Stimulated activated CD8-positive, alpha-beta memory T cell treated with anti-CD3 and anti-CD28 coated beads, Interleukin-15, amount 100 ng/mL, for 1 hour (primary cell): ENCODE results near the gene EXOC4.
"Not testable (repeated sequence)": the region's sequence is repeated elsewhere in the genome, so short reads cannot be mapped to it uniquely, and the experiment has no call there.

Experiments used
- DNase-seq: peaks from one replicate; pipeline ENCODE4 v3.0.0-alpha.2; 2020; ENCODE audit warnings: low read depth

EXOC4 gene

DNA sequence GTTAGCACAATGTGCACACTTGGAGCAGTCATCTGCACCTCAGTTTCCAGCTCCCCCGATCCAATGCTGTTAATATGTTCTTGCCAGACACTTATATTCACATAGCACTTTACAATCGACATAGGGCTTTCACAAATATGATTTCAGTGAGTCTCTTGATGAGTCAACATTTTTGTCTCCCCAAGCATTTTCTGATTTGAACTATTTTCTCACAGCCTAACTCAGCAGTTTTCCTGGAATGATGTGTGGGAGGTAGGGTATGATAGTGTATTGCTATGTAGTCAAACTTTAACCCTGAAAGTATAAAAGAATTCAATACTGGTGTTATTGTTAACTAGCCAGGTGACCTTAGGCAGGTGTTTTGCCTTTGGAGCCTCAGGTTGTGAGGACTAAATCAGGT, 791.8 kb downstream of the EXOC4 start:
- DNase-seq = no peak

DNA sequence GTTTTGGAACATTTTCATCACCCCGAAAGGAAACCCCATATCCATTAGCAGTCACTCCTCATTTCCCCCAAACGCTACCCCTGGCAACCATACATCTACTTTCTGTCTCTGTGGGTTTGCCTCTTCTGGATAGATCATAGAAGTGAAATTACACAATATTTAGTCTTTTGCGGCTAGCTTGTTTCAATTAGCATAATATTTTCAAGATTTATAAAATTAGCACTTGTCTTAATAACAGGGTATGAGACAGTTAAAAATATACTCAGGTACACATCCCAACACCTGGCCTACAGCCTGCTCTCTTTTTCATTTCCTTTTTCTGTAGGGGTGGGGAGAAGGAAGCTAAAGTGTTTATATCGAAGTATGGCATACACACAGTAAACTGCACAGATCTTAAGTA, 792.8 kb downstream of the EXOC4 start:
- DNase-seq = no peak

DNA sequence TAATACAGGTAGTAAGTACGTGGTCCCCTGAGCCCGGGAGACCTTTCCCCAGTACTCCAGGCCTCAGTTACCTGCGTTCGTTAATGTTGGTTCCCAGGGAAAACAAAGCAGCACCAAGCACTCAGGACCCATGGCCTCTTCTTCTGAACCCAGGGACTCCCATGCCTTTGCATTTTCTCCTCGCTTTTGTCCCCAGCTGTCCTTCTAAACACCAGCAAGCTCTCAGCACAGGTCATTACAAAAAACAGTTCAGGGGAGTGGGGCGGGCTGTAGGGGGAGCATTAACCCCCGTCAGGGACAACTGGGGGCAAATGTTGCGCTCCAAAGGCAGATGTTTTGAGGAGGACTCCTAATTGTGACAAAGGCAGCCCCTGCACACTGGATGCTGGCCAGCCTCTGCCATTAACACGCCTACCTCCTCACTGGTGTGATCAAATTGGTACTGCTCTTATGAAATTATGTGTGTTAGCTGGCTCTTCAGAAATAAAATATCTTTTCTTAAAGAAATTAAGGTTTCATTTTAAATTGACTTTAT, 793.8 kb downstream of the EXOC4 start:
- DNase-seq = no peak

DNA sequence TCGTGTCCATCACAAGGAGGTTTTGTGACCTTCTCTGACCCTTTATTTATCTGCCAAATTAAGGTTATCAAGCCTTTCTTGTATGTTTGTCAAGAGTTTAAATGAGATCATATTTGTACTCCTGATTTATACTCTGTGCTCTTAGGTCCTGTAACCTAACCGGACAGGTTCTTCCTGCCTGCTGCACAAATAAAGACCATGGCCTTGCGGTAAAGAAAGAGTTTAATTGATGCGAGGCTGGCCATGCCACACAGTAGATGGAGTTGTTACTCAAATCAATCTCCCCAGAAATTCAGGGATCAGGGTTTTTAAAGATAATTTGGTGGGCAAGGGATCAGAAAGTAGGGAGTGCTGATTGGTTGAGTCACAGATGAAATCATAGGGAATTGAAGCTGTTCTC, 794.8 kb downstream of the EXOC4 start:
- DNase-seq = no peak

DNA sequence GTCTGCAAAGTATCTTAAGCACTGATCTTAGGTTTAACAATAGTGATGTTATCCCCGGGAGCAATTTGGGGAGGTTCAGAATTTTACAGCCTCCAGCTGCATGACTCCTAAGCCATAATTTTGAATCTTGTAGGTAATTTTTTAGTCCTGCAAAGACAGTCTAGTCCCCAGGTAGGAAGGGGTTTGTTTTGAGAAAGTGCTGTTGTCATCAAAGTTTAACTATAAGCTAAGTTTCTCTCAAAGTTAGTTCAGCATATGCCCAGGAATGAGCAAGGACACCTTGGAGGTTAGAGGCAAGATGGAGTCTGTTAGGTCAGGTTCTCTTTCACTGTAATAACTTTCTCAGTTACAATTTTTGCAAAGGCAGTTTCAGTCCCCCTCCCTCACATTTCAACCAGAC, 795.3 kb downstream of the EXOC4 start:
- DNase-seq = no peak

DNA sequence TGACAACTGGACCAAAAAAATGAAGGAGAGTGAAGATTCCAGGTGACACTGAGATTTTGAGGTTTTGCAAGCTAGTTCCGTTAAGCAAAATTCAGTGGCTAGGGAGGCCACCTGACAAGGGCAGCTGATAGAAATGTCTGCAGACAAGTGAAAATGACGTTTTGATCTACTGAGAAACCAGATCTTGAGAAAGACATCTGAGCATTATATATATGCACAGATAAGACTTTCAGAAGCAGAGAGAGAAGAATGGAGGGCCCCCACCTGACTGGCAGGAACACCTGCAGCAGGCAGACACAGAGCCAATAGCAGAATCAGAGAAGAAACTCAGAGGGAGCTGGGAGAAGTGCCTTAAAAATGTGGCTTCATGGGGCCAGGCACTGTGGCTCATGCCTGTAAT, 798.1 kb downstream of the EXOC4 start:
- no peak for DNase-seq

DNA sequence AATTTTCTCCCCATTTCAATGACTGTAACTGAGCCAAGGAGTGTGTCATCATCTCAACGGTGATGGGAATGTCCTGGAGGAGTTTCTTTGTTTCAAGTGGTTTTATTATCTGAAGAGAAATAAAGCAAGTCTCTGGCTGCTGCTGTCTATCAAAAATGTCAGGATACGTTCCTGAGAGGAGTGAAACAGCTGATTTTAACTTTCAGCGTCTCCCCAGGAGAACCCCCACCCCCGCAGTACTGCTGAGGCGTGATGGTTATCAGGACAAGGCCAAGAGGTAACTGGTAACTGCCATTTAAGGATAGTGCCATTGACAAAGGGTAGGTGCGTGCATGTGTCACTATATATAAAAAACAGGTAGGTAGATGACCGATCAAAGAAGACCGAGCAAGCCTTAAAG, 803.9 kb downstream of the EXOC4 start:
- DNase-seq = no peak

DNA sequence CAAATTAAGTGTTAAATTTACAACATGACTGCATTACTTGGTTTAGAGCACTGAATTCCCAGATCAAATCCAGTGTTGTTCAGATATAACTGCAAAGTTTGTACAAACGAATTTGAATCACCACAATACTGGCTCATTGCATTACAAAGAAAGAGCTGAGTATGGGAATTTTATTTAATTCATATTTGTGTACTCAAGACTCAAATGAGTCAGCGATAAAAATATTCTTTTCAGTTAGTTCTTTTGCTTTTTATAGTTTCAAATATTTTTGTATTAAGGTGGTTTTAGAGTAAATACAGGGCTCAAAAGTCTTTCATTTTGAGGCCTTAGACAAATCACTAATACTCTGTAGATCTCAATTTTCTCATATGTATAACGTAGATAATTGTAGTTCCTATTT, 805.6 kb downstream of the EXOC4 start:
- no peak for DNase-seq

DNA sequence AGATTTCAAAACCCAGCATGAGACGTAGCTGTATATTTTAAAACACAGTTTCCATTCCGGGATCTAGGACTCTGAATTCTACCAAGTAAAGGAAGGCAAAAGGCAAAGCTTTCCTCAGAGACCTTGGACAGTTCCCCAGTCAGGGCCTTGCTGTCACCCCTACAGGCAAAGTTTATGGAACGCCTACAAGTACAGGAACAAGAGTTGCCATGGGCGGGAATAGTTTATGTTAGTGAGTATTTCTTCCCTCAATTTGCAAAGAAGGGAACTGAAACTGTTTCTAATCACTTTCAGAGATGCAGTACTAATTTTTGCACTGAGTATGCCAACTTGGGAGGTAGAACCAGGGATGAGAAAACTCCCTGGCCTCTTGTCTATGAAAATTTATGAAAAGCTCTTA, 806.1 kb downstream of the EXOC4 start:
- no peak for DNase-seq

DNA sequence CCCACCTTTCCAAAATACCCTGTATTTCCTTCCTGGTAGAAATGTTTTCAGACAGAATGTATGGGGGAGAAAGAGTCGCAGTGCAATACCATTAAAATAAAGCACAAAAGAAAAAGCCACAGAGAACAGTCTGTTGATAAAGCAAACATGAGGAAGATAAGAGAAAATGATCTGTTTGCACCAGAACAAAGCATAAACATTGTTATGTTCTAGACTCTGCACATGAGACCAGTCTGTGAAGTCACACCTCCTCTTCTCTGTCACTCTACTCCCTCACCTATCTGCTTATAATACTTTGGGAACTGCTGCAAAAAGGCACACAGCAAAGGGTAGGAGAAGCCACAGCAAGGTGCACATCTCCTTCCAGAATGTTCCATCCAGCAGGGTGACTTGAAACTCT, 807.0 kb downstream of the EXOC4 start:
- DNase-seq = no peak

DNA sequence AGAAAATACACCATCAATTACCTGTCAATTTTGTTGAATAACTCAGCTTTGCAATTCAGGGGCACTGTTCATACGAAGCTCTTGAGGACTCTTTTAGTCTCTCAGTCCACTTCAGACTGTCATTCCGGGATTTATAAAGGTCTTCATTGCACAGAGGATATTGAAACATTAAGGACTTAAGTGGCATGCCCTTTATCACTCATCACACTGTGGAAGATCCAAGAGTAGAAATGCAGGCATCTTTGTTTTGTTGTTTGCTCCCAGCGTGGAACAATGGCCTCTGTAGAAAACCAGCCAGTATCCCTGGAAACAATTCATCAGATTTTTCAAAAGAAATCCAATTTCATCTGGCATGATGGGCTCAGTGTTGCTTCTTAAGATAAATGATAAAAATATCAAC, 808.0 kb downstream of the EXOC4 start:
- DNase-seq = no peak

DNA sequence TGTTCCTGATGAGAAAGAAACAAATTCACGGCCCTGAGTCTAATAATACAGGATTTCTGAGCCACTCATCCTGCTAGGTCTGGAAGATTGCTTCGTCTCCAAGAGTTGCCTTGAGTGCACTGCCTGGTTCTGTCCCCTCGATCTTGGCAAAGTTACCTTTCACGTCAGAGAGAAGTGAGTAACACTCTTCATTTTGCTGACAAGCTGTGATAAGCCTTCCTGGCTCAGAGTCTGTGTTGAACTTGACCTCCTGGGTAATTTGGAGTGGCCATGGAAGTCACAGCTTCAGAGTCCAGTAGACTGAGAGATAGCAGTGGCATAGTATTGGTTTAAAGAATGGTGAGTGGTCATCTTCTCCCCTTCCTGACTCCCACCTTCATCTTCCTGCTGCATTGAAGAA, 809.6 kb downstream of the EXOC4 start:
- no peak for DNase-seq

DNA sequence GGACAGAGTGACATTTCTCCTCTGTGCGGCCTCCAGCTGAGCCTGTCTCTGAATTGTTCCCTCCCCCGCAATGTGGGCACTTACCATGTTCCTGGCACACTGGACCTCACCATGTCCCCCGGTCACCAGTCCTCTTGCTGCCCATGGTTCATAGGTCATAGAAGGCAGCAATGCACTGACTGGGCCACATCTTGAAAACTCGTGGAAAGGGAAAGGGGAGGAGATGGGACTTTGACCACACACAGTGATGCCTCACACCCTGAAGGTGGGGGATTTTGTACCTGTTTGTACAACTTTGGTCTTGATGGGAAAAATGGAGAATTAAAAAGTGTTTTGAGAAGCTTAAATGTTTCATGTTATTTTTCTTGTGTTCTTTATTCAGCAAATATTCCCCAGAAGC, 812.5 kb downstream of the EXOC4 start:
- DNase-seq = no peak

DNA sequence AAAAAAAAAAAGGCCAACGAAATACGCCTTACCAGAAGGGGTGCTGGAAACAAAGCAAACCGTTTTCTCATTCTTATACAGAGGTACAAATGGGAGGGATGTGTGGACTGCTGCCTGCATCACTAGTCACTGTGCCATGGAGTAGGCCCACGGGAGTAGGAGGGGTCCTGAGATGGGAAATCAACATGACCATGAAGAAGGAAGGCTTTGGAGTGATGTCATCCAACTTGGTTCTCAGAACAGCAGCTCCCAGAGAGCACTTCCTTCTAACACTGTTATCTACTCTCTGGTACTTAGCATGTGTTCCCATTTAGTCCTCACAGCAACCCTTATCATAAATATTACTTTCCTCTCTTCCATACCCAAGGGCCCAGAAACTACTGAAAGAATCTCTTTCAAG, 814.3 kb downstream of the EXOC4 start:
- DNase-seq = no peak

DNA sequence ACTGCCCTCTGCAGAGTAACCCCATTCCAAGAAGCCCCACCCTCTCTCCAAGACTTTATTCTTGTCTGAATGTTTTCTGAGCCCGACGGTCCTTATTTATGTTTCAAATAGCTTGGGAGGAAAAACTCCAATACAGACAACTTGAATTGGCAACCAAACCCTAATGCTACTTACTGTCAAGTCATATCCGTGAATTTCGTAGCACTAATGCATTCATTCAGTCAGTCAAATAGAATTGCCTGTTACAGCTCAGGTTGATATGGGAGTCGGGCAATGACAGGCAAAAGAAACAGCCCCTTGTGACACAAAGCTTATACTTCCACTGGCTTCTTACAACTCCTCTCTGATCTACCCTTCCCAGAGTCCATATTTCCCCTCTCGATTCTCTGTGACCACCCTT, 815.8 kb downstream of the EXOC4 start:
- no peak for DNase-seq

DNA sequence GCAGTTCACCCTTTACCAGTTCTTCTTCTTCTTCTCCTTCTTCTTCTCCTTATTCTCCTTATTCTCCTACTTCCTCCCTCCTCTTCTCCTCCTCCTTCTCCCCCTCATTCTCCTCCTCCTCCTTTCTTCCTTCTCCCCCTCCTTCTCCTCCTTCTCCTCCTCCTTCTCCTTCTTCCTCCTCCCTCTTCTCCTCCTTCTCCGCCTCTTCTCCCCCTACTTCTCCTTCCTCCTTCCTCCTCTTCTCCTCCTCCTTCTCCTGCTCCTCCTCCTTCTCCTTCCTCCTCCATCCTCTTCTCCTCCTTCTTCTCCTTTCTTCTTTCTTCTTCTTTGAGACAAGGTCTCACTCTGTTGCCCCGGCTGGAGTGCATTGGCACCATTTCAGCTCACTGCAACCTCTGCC, 816.3 kb downstream of the EXOC4 start:
- no peak for DNase-seq

DNA sequence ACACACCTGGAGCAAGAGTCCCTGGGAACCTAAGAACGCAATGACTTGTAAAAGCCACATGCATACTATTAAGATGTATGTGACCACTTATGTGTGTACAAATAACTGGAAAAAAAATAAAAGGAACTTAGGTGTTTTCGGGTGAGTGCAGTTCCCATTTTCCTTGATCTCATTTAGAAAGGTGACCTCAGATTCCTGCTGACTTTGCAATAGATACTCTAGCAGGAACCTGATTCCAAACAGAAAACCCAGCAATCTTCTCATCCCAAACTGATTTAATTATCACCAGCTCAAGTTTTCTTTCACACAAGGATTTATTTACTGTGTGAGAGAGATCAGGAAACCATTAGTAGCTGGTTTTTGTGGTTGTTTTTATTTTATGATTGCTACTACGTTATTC, 817.8 kb downstream of the EXOC4 start:
- no peak for DNase-seq

DNA sequence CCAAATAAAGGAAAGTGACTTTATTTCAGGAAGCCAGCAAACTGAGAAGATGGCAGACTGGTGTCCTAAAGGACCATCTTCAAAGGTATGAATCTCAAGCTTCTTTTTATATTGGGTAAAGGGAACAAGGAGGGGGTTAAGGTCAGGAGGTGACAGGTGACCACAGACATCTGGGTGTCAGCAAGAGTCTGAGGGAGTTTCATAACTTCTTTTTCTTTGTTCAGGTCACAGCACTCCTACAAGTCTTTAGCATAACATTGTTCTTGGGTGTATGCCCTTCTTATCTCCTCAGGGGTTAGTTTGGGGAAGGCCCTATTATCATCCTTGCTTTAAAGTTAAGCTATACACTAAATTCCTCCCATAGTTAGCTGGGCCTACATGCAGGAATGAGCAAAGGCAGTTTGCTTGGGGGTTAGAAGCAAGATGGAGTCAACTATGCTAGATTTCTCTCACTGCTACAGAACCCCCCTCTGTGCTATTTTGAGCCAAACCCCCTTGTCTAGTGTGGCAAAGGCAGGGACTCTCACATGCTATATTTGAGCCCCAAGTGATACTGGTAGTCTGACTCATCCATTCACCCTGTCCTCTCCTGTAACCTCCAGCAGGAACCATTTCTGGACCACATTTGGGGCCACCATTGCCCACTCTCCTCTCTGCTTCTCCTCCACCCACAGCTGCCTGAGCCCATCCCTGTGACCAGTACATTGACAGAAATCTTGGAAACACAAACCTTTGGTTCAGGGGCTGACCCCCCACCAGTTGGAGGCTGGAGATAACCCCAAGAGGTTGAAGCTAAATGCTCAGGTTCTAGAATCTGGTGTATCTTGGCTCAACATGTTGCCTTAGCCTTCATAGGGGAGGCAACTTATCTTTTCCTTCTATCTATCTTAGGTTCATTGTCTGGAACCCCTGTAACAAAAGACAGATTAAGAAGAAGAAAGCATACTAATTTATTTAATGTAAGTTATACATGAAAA, 818.8 kb downstream of the EXOC4 start:
- no peak for DNase-seq

DNA sequence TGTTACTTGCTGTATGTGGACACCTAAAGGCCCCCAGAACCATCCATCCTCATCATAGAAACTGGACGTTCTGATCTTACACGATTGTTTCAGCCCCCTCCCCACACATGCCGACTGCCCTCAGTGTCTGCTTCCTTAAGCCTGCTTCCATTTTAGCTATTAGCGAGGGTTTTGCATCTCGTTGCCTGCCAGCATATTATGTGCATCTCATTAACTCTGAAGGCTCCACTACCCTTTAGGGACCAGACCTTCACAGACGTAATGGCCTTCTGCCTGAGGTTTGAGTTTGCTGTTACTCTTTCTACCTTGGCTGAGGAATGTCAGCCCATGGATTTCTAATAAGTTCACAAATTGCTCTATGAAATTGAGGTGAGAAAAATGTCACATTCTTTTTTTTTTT, 820.4 kb downstream of the EXOC4 start:
- DNase-seq = no peak

DNA sequence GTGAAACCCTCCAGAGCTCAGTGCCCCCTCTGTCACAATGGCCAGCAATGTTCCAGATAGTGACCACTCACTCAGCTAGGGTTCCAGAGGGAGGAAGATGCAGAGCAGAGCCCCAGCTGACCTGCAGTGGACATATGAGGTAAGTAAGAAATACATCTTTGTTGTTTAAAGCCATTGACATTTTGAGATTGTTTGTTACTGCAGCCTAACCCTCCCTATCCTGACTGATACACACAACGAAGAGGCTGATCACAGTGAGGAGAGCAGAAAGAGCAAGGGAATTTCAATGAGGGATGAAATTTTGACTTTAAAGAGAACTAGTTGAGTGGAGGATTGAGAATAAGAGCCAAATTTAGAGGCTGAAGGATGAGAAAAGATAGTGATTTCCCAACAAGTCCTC, 822.9 kb downstream of the EXOC4 start:
- DNase-seq = no peak

DNA sequence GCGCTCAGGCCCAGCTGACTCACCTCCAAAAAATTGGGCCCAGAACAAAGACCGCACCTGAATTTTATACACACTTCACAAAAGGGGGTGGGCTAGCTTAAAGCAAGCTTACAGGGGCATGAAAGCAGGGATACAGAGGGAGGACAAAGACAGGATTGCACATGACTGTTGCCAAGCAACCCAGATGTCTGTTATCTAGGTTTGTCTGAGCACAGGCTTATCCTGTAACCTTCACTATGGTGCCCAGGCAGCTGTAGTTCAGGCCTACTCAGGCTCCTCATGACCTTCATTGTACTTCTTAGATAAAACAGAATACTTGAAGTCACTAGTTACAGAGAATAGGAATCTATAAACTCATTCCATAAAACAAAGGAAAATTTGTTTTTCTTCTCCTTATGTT, 824.7 kb downstream of the EXOC4 start:
- not testable (repeated sequence) for DNase-seq

DNA sequence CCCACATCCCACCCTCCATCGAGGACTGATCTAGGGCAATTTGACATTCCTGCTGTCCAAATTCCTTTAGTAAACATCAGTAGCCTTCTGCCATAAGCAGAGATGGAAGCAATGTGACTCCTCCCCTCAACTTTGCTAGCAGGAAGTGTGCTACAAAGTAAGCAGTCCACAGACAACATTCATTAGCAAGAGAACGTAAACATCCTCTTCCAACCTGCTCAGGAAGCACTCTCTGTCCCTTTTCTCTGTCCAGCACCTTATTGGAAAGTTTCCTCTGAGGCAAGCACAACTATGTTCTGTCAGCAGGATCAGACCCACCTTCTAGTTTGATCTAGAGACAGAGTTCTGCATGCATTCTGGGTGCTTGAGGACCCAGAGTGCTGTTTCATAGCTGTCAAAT, 826.1 kb downstream of the EXOC4 start:
- DNase-seq = no peak

DNA sequence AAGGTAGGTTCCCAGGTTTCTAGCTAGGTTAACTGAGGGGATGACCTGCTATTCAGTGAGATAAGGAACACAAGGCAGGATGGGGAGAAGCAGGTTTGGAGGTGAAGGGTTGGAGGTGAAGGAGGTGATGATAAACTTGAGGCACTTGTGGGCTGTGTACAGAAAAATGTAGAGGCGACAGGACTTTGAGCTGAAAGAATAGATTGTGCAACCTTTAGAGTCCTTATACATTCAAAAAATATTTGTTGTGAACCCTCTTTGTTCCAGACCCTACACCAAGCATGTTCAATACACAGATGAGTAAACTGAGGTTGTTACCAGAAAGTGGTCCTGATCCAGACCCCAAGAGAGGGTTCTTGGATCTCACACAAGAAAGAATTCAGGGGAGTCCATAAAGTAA, 828.8 kb downstream of the EXOC4 start:
- DNase-seq = no peak
